B cell (primary cell): Measurements from ENCODE around the gene CDCA8. TPM values are rescaled to one million over a fixed set of nuclear protein-coding genes. Genes with fewer than 3 reads are reported as not detected.

Experiments used
- ATAC-seq: fragments of 200-7000 bp; cut with Tn5 transposase; one replicate; pipeline ENCODE4 v1.10.0; 2021; ENCODE audit warnings: low read depth, mild to moderate bottlenecking, moderate number of reproducible peaks, moderate library complexity
- CTCF ChIA-PET: fragments of 350-600 bp; sonication (Branson Sonifier 250); formaldehyde crosslinking; loops from one replicate; lab custom pipeline; 2021; ENCODE audit warnings: antibody characterized with exemption, inconsistent platforms; lab: Charles Lee
- POLR2A ChIA-PET: fragments of 350-600 bp; sonication (Branson Sonifier 250); formaldehyde crosslinking; loops from one replicate; lab custom pipeline; 2021; ENCODE audit warnings: antibody characterized with exemption; lab: Charles Lee
- DNase-seq: peaks from one replicate; pipeline ENCODE4 v3.0.0; 2013
- H2AFZ ChIP-seq: 2 replicates; pipeline ENCODE4 v1.6.1; 2012; ENCODE audit warnings: mild to moderate bottlenecking, low read depth, low read length; ENCODE audit not compliant: insufficient read depth, poor library complexity, severe bottlenecking
- H3K27ac ChIP-seq, 2 donors: 1 replicate in 1 of 2; 2 replicates in 1 of 2; pipeline ENCODE4 v1.5.1; 2012 to 2013; ENCODE audit warnings: low read length in 2 of 2, mild to moderate bottlenecking in 2 of 2, moderate library complexity in 1 of 2
- H3K27me3 ChIP-seq, 4 experiments: fragments of 200-600 bp in 1 of 4; sonication (generic) in 1 of 4; replicated peaks in 1 of 4; 1 replicate in 2 of 4; 2 replicates in 2 of 4; pipeline versions ENCODE4 v1.6.1 to v1.7.0; 2013 to 2016; ENCODE audit warnings: low read length in 3 of 4, mild to moderate bottlenecking in 2 of 4, mixed read lengths in 1 of 4, moderate library complexity in 1 of 4; ENCODE audit not compliant: insufficient read depth in 4 of 4, control insufficient read depth in 3 of 4; ENCODE audit errors: control extremely low read depth in 1 of 4
- H3K36me3 ChIP-seq, 2 experiments: replicated peaks in 1 of 2; 1 replicate in 1 of 2; 2 replicates in 1 of 2; pipeline versions ENCODE4 v1.6.1 to v1.7.1; 2013; ENCODE audit warnings: low read length in 1 of 2; ENCODE audit not compliant: insufficient read depth in 2 of 2, control insufficient read depth in 1 of 2; ENCODE audit errors: control extremely low read depth in 1 of 2, extremely low read depth in 1 of 2
- H3K4me1 ChIP-seq, 2 donors: fragments of 200-600 bp in 1 of 2; sonication (generic) in 1 of 2; 1 replicate in 1 of 2; 2 replicates in 1 of 2; pipeline versions ENCODE4 v1.5.1 to v1.6.1; 2013 to 2017; ENCODE audit warnings: low read length in 2 of 2; ENCODE audit not compliant: control insufficient read depth in 2 of 2, insufficient read depth in 2 of 2
- H3K4me2 ChIP-seq: replicated peaks from 2 replicates; pipeline ENCODE3; 2012; ENCODE audit warnings: mild to moderate bottlenecking, low read depth, low read length; ENCODE audit not compliant: poor library complexity, severe bottlenecking
- H3K4me3 ChIP-seq, 5 experiments: fragments of 200-600 bp in 1 of 5; sonication (generic) in 1 of 5; 1 replicate in 3 of 5; 2 replicates in 2 of 5; pipeline versions ENCODE4 v1.5.1 to v1.7.0; 2011 to 2016; ENCODE audit warnings: low read length in 4 of 5, mild to moderate bottlenecking in 4 of 5, low read depth in 2 of 5, control low read depth in 1 of 5, moderate library complexity in 1 of 5; ENCODE audit not compliant: insufficient read depth in 1 of 5; ENCODE audit errors: control extremely low read depth in 1 of 5, extremely low read depth in 1 of 5
- H3K79me2 ChIP-seq: fragments of 200-600 bp; sonication (generic); one replicate; pipeline ENCODE4 v1.6.0; 2016; ENCODE audit warnings: low read length; ENCODE audit not compliant: control insufficient read depth, insufficient read depth
- H3K9ac ChIP-seq: fragments of 200-600 bp; sonication (generic); 2 replicates; pipeline ENCODE4 v1.6.1; 2017; ENCODE audit warnings: mild to moderate bottlenecking, low read length, moderate library complexity
- H3K9me3 ChIP-seq, 3 donors: one replicate each; pipeline versions ENCODE4 v1.6.1 to v1.7.1; 2013; ENCODE audit warnings: low read length in 2 of 3; ENCODE audit not compliant: control insufficient read depth in 2 of 3, insufficient read depth in 1 of 3; ENCODE audit errors: control extremely low read depth in 1 of 3
- H4K20me1 ChIP-seq: 2 replicates; pipeline ENCODE4 v1.6.0; 2012; ENCODE audit warnings: mild to moderate bottlenecking, low read length; ENCODE audit not compliant: insufficient read depth, control insufficient read depth, poor library complexity, severe bottlenecking
- H3K27ac Mint-ChIP-seq: one replicate; pipeline ENCODE4 v1.8.0; 2021; ENCODE audit warnings: mixed read lengths
- H3K27me3 Mint-ChIP-seq: one replicate; pipeline ENCODE4 v1.8.0; 2021; ENCODE audit warnings: mixed read lengths
- H3K4me1 Mint-ChIP-seq: one replicate; pipeline ENCODE4 v1.8.0; 2021; ENCODE audit warnings: mixed read lengths
- H3K4me3 Mint-ChIP-seq: one replicate; pipeline ENCODE4 v1.8.0; 2021; ENCODE audit warnings: mixed read lengths
- H3K9me3 Mint-ChIP-seq: one replicate; pipeline ENCODE4 v1.8.0; 2022; ENCODE audit warnings: mixed read lengths; ENCODE audit not compliant: insufficient read depth
- EZH2 ChIP-seq: IDR thresholded peaks from 2 replicates; pipeline ENCODE4 v1.6.1; 2012; ENCODE audit warnings: borderline replicate concordance, low read depth, mild to moderate bottlenecking, moderate library complexity, low read length; ENCODE audit not compliant: insufficient read depth, poor library complexity, severe bottlenecking
- WGBS: methylation state at CpG from one replicate; pipeline ENCODE4 v1.1.5; 2013; ENCODE audit warnings: missing lambda C conversion rate; ENCODE audit not compliant: insufficient coverage; 5-methylcytosine and 5-hydroxymethylcytosine counted together
- intact Hi-C: fragments of 100-400 bp; cut with micrococcal nuclease; formaldehyde crosslinking; loops from one replicate; pipeline ENCODE4 v1.10.0; 2022
- polyA plus RNA-seq: library from polyadenylated mRNA; depleted of rRNA; stranded (reverse); fragments of >200 nt; gene quantifications from 2 replicates; pipeline ENCODE4 v1.2.3, GENCODE V29; 2012
- total RNA-seq, 2 donors: library from RNA; stranded (reverse); fragments of 120-200 nt in 1 of 2; gene quantifications; 1 replicate in 1 of 2; 2 replicates in 1 of 2; pipeline versions ENCODE4 v1.2.3 to v1.2.4, GENCODE V29; 2013 to 2022
- TF ChIP-seq, protein P1 (sequence below): fragments of 200-600 bp; IDR thresholded peaks from one replicate; pipeline ENCODE4 v1.8.0; 2022; ENCODE audit warnings: antibody characterized with exemption, mild to moderate bottlenecking

The CDCA8 gene
- total and polyA plus RNA-seq, 2 donors (not counting 1 experiment from before 2014, with no cell fraction given) = 1.3 to 1.6 TPM

GRCh38 chr1:37722181-37723071 lies 30.1 kb downstream of the CDCA8 start:
- Histone ChIP-seq H3K9me3 (no peaks in the 10 kb centered on the region), H3K79me2 (no peaks in the 10 kb centered on the region), H3K36me3 (no peaks in the 10 kb centered on the region), H3K27me3 (peaks cover 0 to 2% (median 0%) of the 10 kb centered on the region in 4 experiments), H3K4me2 (no peak overlapping the region), H2AFZ (no peak overlapping the region), H3K27ac (no peak overlapping the region), H4K20me1 (no peaks in the 10 kb centered on the region), H3K4me1 (no peaks in the 10 kb centered on the region), H3K4me3 (no peak overlapping the region), H3K9ac (no peak overlapping the region)
- Mint-ChIP-seq H3K4me3 (no peak overlapping the region), H3K9me3 (no peaks in the 10 kb centered on the region), H3K4me1 (no peaks in the 10 kb centered on the region), H3K27ac (no peak overlapping the region), H3K27me3 (peaks cover 19% of the 10 kb centered on the region)
- ATAC-seq = no peak
- no peak for DNase-seq
- TF ChIP-seq, protein P1, sequence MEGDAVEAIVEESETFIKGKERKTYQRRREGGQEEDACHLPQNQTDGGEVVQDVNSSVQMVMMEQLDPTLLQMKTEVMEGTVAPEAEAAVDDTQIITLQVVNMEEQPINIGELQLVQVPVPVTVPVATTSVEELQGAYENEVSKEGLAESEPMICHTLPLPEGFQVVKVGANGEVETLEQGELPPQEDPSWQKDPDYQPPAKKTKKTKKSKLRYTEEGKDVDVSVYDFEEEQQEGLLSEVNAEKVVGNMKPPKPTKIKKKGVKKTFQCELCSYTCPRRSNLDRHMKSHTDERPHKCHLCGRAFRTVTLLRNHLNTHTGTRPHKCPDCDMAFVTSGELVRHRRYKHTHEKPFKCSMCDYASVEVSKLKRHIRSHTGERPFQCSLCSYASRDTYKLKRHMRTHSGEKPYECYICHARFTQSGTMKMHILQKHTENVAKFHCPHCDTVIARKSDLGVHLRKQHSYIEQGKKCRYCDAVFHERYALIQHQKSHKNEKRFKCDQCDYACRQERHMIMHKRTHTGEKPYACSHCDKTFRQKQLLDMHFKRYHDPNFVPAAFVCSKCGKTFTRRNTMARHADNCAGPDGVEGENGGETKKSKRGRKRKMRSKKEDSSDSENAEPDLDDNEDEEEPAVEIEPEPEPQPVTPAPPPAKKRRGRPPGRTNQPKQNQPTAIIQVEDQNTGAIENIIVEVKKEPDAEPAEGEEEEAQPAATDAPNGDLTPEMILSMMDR = no peak
- no peak for TF ChIP-seq EZH2
- POLR2A ChIA-PET = no interaction called here
- intact Hi-C loops = no loop called here
- CTCF ChIA-PET = no interaction called here
- WGBS = 90% methylated on average over 11 of the region's 14 CpGs

GRCh38 chr1:37723072-37723389 lies 30.7 kb downstream of the CDCA8 start:
- H3K9me3 ChIP-seq = no peaks in the 10 kb centered on the region
- no peak overlapping the region for H3K27ac ChIP-seq
- H3K4me2 ChIP-seq = no peak overlapping the region
- H4K20me1 ChIP-seq = no peaks in the 10 kb centered on the region
- POLR2A ChIA-PET = no interaction called here
- H3K27ac Mint-ChIP-seq = no peak overlapping the region
- peaks cover 0 to 2% (median 0%) of the 10 kb centered on the region in 4 experiments for H3K27me3 ChIP-seq
- ATAC-seq (no peak), DNase-seq (no peak)
- H3K9me3 Mint-ChIP-seq = no peaks in the 10 kb centered on the region
- no peaks in the 10 kb centered on the region for H3K4me1 Mint-ChIP-seq
- TF ChIP-seq EZH2 = no peak
- TF ChIP-seq, protein P1 = no peak
- H3K4me1 ChIP-seq = no peaks in the 10 kb centered on the region
- no peak overlapping the region for H2AFZ ChIP-seq
- no peaks in the 10 kb centered on the region for H3K36me3 ChIP-seq
- H3K9ac ChIP-seq = no peak overlapping the region
- H3K4me3 ChIP-seq = no peak overlapping the region
- no peak overlapping the region for H3K4me3 Mint-ChIP-seq
- WGBS = 98% methylated on average over 4 of the region's 6 CpGs
- CTCF ChIA-PET = no interaction called here
- intact Hi-C loops = no loop called here
- peaks cover 26% of the 10 kb centered on the region for H3K27me3 Mint-ChIP-seq
- H3K79me2 ChIP-seq = no peaks in the 10 kb centered on the region
